Endothelial cell of umbilical vein (primary cell): Measurements from ENCODE around the gene ERI2. TPM values are rescaled to one million over a fixed set of nuclear protein-coding genes. Genes with fewer than 3 reads are reported as not detected.

ENCODE experiments used
- BruUV-seq: library from RNA; stranded (reverse); fragments of 400-500 nt; replicated peaks from 2 replicates; lab custom pipeline; 2021; lab: Mats Ljungman, UMichigan
- CTCF ChIA-PET: fragments of 300-600, 350-600 bp; sonication (Branson Sonifier 250); formaldehyde crosslinking; loops from one replicate; lab custom pipeline; 2021; ENCODE audit warnings: antibody characterized with exemption, inconsistent platforms; lab: Charles Lee
- POLR2A ChIA-PET: fragments of 300-600, 350-600 bp; sonication (Branson Sonifier 250); formaldehyde crosslinking; loops from one replicate; lab custom pipeline; 2021; ENCODE audit warnings: antibody characterized with exemption, inconsistent platforms; lab: Charles Lee
- DNase-seq: peaks from one replicate; pipeline ENCODE4 v3.0.0-alpha.2; 2011; ENCODE audit warnings: low read depth, low spot score
- FAIRE-seq: peaks from 2 replicates; lab custom pipeline; 2011; peaks lifted over from hg19 to GRCh38; lab: Jason Lieb, UNC
- H2AFZ ChIP-seq: 2 replicates; pipeline ENCODE4 v1.6.0; 2012; ENCODE audit warnings: low read depth, low read length, control low read depth, inconsistent platforms
- H3K27ac ChIP-seq: 2 replicates; pipeline ENCODE4 v1.5.1; 2011; ENCODE audit warnings: low read depth, mild to moderate bottlenecking, control low read depth, low read length, moderate library complexity; ENCODE audit not compliant: insufficient read depth
- H3K27me3 ChIP-seq, 2 experiments: 2 replicates each; pipeline versions ENCODE4 v1.6.0 to v1.6.1; 2011; ENCODE audit warnings: low read length in 2 of 2, mixed read lengths in 1 of 2; ENCODE audit not compliant: control insufficient read depth in 2 of 2, insufficient read depth in 2 of 2
- H3K36me3 ChIP-seq, 2 experiments: 2 replicates in 1 of 2; 3 replicates in 1 of 2; pipeline ENCODE4 v1.5.1; 2011; ENCODE audit warnings: low read length in 2 of 2, mild to moderate bottlenecking in 1 of 2, moderate library complexity in 1 of 2; ENCODE audit not compliant: control insufficient read depth in 2 of 2, insufficient read depth in 2 of 2; ENCODE audit errors: extremely low read depth in 1 of 2
- H3K4me1 ChIP-seq: 3 replicates; pipeline ENCODE4 v1.5.1; 2011; ENCODE audit warnings: mild to moderate bottlenecking, low read length; ENCODE audit not compliant: control insufficient read depth, insufficient read depth; ENCODE audit errors: extremely low read depth
- H3K4me2 ChIP-seq: 2 replicates; pipeline ENCODE4 v1.6.1; 2011; ENCODE audit warnings: low read length, control low read depth, mixed read lengths; ENCODE audit not compliant: insufficient read depth
- H3K4me3 ChIP-seq, 3 experiments: fragments of 200-600 bp in 1 of 3; sonication (generic), shearing (Covaris generic) in 1 of 3; replicated peaks in 1 of 3; 2 replicates each; pipeline ENCODE4 v1.5.1; 2011 to 2016; ENCODE audit warnings: control low read depth in 3 of 3, low read length in 3 of 3, mild to moderate bottlenecking in 2 of 3, inconsistent platforms in 1 of 3, low read depth in 1 of 3, moderate library complexity in 1 of 3; ENCODE audit not compliant: insufficient read depth in 1 of 3
- H3K79me2 ChIP-seq: 2 replicates; pipeline ENCODE4 v1.6.0; 2012; ENCODE audit warnings: low read length, inconsistent platforms; ENCODE audit not compliant: control insufficient read depth, insufficient read depth
- H3K9ac ChIP-seq: replicated peaks from 2 replicates; pipeline ENCODE3; 2011; ENCODE audit warnings: low read length, control low read depth; ENCODE audit not compliant: insufficient read depth; ENCODE audit errors: extremely low read depth
- H3K9me1 ChIP-seq: replicated peaks from 3 replicates; pipeline ENCODE4 v1.6.0; 2011; ENCODE audit warnings: mild to moderate bottlenecking, low read length; ENCODE audit not compliant: control insufficient read depth, insufficient read depth; ENCODE audit errors: extremely low read depth
- H3K9me3 ChIP-seq: replicated peaks from 2 replicates; pipeline ENCODE4 v1.5.1; 2012; ENCODE audit warnings: low read length, inconsistent platforms; ENCODE audit not compliant: control insufficient read depth, insufficient read depth
- H4K20me1 ChIP-seq: replicated peaks from 2 replicates; pipeline ENCODE3; 2011; ENCODE audit warnings: mild to moderate bottlenecking, low read length; ENCODE audit not compliant: control insufficient read depth, insufficient read depth; ENCODE audit errors: extremely low read depth
- EZH2 ChIP-seq: IDR thresholded peaks from 2 replicates; pipeline ENCODE4 v1.6.1; 2012; ENCODE audit warnings: borderline replicate concordance, low read depth, mild to moderate bottlenecking, moderate library complexity, low read length, inconsistent platforms; ENCODE audit not compliant: severe bottlenecking
- FOS ChIP-seq: IDR thresholded peaks from 2 replicates; pipeline ENCODE4 v1.6.1; 2011; ENCODE audit warnings: mild to moderate bottlenecking, low read length, moderate library complexity, borderline replicate concordance; ENCODE audit not compliant: insufficient read depth
- GATA2 ChIP-seq: IDR thresholded peaks from 2 replicates; pipeline ENCODE4 v1.7.0; 2011; ENCODE audit warnings: low read depth, mild to moderate bottlenecking, moderate library complexity, mixed read lengths, low read length; ENCODE audit not compliant: insufficient read length, insufficient read depth
- JUN ChIP-seq: IDR thresholded peaks from 2 replicates; pipeline ENCODE4 v1.6.1; 2011; ENCODE audit warnings: borderline replicate concordance, low read depth; ENCODE audit not compliant: insufficient read length, insufficient read depth
- MYC ChIP-seq: IDR thresholded peaks from one replicate; pipeline ENCODE4 v1.6.1; 2011; ENCODE audit warnings: mild to moderate bottlenecking, low read depth, low read length
- POLR2A ChIP-seq: IDR thresholded peaks from 2 replicates; pipeline ENCODE4 v1.6.1; 2012; ENCODE audit warnings: low read depth, mild to moderate bottlenecking, control low read depth, low read length
- POLR2AphosphoS5 ChIP-seq: IDR thresholded peaks from 2 replicates; pipeline ENCODE4 v1.6.1; 2012; ENCODE audit warnings: low read depth, mild to moderate bottlenecking, control low read depth, low read length, moderate library complexity; ENCODE audit not compliant: insufficient read depth
- dilution Hi-C: fragments of 300-500 bp; cut with MboI; formaldehyde crosslinking; loops from one replicate; pipeline ENCODE4 v1.15.0; 2019; ENCODE audit warnings: low sequenced_read_pairs; ENCODE audit not compliant: extremely low pct_ligation_motif_present
- intact Hi-C: fragments of 100-400 bp; cut with micrococcal nuclease; formaldehyde crosslinking; loops from one replicate; pipeline ENCODE4 v1.10.0; 2022
- polyA plus RNA-seq, 4 experiments: library from polyadenylated mRNA; depleted of rRNA in 3 of 4; stranded (reverse) in 3 of 4; unstranded in 1 of 4; fragments of >200 nt; gene quantifications; 2 replicates each; pipeline versions ENCODE4 v1.2.1 to v1.2.3, GENCODE V29; 2011 to 2012; ENCODE audit warnings: missing spikeins in 1 of 4
- total RNA-seq: library from RNA; stranded (reverse); gene quantifications from 2 replicates; pipeline ENCODE4 v1.2.3, GENCODE V29; 2021
- TF ChIP-seq, protein P1 (sequence below): IDR thresholded peaks from 2 replicates; pipeline ENCODE4 v1.6.1; 2011; ENCODE audit not compliant: insufficient read depth, insufficient read length
- TF ChIP-seq, protein P2 (sequence below), 2 donors: IDR thresholded peaks; 1 replicate in 1 of 2; 2 replicates in 1 of 2; pipeline ENCODE4 v1.5.1; 2011; ENCODE audit warnings: low read length in 2 of 2, mild to moderate bottlenecking in 2 of 2, moderate library complexity in 2 of 2, control low read depth in 1 of 2, inconsistent platforms in 1 of 2, low read depth in 1 of 2; ENCODE audit not compliant: insufficient read depth in 1 of 2; ENCODE audit errors: extremely low read depth in 1 of 2

The ERI2 gene
- total and polyA plus RNA-seq, 2 donors (not counting 3 experiments of a cell fraction or from before 2014, with no cell fraction given), result 6.6 to 8.9 TPM

DNA sequence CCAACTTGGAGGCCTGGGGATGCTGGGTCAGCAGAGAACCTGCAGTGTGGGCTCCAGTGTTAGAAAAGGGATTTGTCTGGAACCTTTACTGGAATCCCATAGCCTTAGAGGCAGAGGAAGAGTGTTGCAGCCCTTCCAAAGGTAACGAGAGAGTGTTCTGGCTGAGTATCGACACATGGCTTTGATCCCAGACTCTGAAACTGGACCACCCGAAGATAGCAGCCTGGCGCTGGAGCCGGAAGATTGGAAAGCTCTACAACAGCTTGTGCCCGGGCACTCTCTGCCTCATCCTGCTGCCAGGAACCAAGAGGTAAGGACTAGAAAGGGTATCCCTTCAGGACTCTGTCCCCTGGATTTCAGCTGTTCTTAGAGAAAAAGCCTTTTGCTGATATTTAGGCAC lies 39.8 kb upstream of the ERI2 start:
- Histone ChIP-seq H3K27me3 (no peaks in the 10 kb centered on the region), H3K9me1 (no peaks in the 10 kb centered on the region), H3K36me3 (peaks cover 0 to 6% of the 10 kb centered on the region in 2 experiments), H3K9me3 (no peaks in the 10 kb centered on the region), H3K4me2 (no peak overlapping the region), H3K4me1 (peaks cover 12% of the 10 kb centered on the region), H3K4me3 (no peak overlapping the region), H3K79me2 (no peaks in the 10 kb centered on the region), H4K20me1 (no peaks in the 10 kb centered on the region), H3K9ac (no peak overlapping the region), H3K27ac (no peak overlapping the region), H2AFZ (no peak overlapping the region)
- no TSS peak for BruUV-seq
- intact Hi-C loops, result no loop called here
- no peak for TF ChIP-seq FOS
- no peak for TF ChIP-seq MYC
- TF ChIP-seq, protein P1, sequence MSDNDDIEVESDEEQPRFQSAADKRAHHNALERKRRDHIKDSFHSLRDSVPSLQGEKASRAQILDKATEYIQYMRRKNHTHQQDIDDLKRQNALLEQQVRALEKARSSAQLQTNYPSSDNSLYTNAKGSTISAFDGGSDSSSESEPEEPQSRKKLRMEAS, result no peak
- no peak for TF ChIP-seq GATA2
- no peak for TF ChIP-seq JUN
- TF ChIP-seq POLR2A, result no peak
- TF ChIP-seq POLR2AphosphoS5, result no peak
- TF ChIP-seq EZH2, result no peak
- TF ChIP-seq, protein P2, sequence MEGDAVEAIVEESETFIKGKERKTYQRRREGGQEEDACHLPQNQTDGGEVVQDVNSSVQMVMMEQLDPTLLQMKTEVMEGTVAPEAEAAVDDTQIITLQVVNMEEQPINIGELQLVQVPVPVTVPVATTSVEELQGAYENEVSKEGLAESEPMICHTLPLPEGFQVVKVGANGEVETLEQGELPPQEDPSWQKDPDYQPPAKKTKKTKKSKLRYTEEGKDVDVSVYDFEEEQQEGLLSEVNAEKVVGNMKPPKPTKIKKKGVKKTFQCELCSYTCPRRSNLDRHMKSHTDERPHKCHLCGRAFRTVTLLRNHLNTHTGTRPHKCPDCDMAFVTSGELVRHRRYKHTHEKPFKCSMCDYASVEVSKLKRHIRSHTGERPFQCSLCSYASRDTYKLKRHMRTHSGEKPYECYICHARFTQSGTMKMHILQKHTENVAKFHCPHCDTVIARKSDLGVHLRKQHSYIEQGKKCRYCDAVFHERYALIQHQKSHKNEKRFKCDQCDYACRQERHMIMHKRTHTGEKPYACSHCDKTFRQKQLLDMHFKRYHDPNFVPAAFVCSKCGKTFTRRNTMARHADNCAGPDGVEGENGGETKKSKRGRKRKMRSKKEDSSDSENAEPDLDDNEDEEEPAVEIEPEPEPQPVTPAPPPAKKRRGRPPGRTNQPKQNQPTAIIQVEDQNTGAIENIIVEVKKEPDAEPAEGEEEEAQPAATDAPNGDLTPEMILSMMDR (IDR thresholded peaks at IDR 0.05; ENCODE audit: extremely low read depth in 1 of 2, insufficient read depth in 1 of 2, low read depth in 1 of 2, low read length in 2 of 2), result no peak
- dilution Hi-C loops, result no loop called here
- FAIRE-seq, result no peak
- ChIA-PET CTCF (interaction anchor here (1.1 to 2.6 kb wide), 4 partner anchors 39 to 238 kb away, joined by 3 to 12 read pairs (median 4); partner anchors contain the start of genes ERI2 and REXO5), POLR2A (no interaction called here)
- DNase-seq, result no peak
